Trophoblast cell (in vitro differentiated cells and primary cell): ENCODE results near the gene F2RL2.

Source experiments
- DNase-seq, 2 donors: peaks; one replicate each; pipeline ENCODE4 v3.0.0-alpha.2; 2016
- H2AFZ ChIP-seq: 2 replicates; pipeline ENCODE4 v1.6.1; 2013; ENCODE audit warnings: low read length, moderate library complexity, mild to moderate bottlenecking; ENCODE audit not compliant: insufficient read depth, poor library complexity
- H2AK5ac ChIP-seq: 2 replicates; pipeline ENCODE4 v1.6.1; 2013; ENCODE audit warnings: mild to moderate bottlenecking, low read length
- H2BK120ac ChIP-seq: 2 replicates; pipeline ENCODE4 v1.6.1; 2013; ENCODE audit warnings: low read length, mild to moderate bottlenecking, moderate library complexity; ENCODE audit not compliant: insufficient read depth, poor library complexity
- H2BK12ac ChIP-seq: 2 replicates; pipeline ENCODE4 v1.6.1; 2013; ENCODE audit warnings: mild to moderate bottlenecking, low read length, moderate library complexity
- H2BK5ac ChIP-seq: 2 replicates; pipeline ENCODE4 v1.6.1; 2013; ENCODE audit warnings: low read length, low read depth, moderate library complexity, mild to moderate bottlenecking; ENCODE audit not compliant: poor library complexity
- H3K14ac ChIP-seq: 2 replicates; pipeline ENCODE4 v1.6.1; 2013; ENCODE audit warnings: mild to moderate bottlenecking, low read length
- H3K18ac ChIP-seq: 2 replicates; pipeline ENCODE4 v1.6.1; 2013; ENCODE audit warnings: mild to moderate bottlenecking, low read length
- H3K23ac ChIP-seq: 2 replicates; pipeline ENCODE4 v1.6.1; 2013; ENCODE audit warnings: low read length
- H3K27ac ChIP-seq: 2 replicates; pipeline ENCODE4 v1.5.1; 2013; ENCODE audit warnings: low read depth, mild to moderate bottlenecking, inconsistent platforms, low read length, moderate library complexity
- H3K27me3 ChIP-seq: 2 replicates; pipeline ENCODE4 v1.6.1; 2013; ENCODE audit warnings: inconsistent platforms, mild to moderate bottlenecking, low read length, moderate library complexity; ENCODE audit not compliant: insufficient read depth
- H3K36me3 ChIP-seq, 2 experiments: 1 replicate in 1 of 2; 2 replicates in 1 of 2; pipeline ENCODE4 v1.6.1; 2013; ENCODE audit warnings: low read length in 2 of 2, mild to moderate bottlenecking in 2 of 2, moderate library complexity in 1 of 2; ENCODE audit not compliant: insufficient read depth in 2 of 2, control insufficient read depth in 1 of 2
- H3K4ac ChIP-seq: 2 replicates; pipeline ENCODE4 v1.6.1; 2013; ENCODE audit warnings: low read depth, mild to moderate bottlenecking, low read length, moderate library complexity
- H3K4me1 ChIP-seq, 2 experiments: 1 replicate in 1 of 2; 2 replicates in 1 of 2; pipeline ENCODE4 v1.6.1; 2013; ENCODE audit warnings: low read length in 2 of 2, mild to moderate bottlenecking in 2 of 2, moderate library complexity in 1 of 2; ENCODE audit not compliant: insufficient read depth in 2 of 2, control insufficient read depth in 1 of 2
- H3K4me2 ChIP-seq: 2 replicates; pipeline ENCODE4 v1.6.1; 2013; ENCODE audit warnings: inconsistent platforms, mild to moderate bottlenecking, low read length, moderate library complexity
- H3K4me3 ChIP-seq: 2 replicates; pipeline ENCODE4 v1.5.1; 2013; ENCODE audit warnings: mild to moderate bottlenecking, low read depth, low read length, inconsistent platforms
- H3K79me1 ChIP-seq: one replicate; pipeline ENCODE4 v1.6.1; 2013; ENCODE audit warnings: low read length
- H3K79me2 ChIP-seq: 2 replicates; pipeline ENCODE4 v1.6.1; 2013; ENCODE audit warnings: low read length, mild to moderate bottlenecking; ENCODE audit not compliant: control insufficient read depth, insufficient read depth, poor library complexity
- H3K9ac ChIP-seq: 2 replicates; pipeline ENCODE4 v1.6.1; 2013; ENCODE audit warnings: mild to moderate bottlenecking, low read length
- H3K9me3 ChIP-seq: 2 replicates; pipeline ENCODE4 v1.6.1; 2013; ENCODE audit warnings: low read depth, mild to moderate bottlenecking, control low read depth, inconsistent platforms, low read length; ENCODE audit not compliant: insufficient read depth
- H4K12ac ChIP-seq: 2 replicates; pipeline ENCODE4 v1.6.1; 2013; ENCODE audit warnings: low read depth, mild to moderate bottlenecking, low read length, moderate library complexity
- H4K8ac ChIP-seq: 2 replicates; pipeline ENCODE4 v1.6.1; 2013; ENCODE audit warnings: low read depth, mild to moderate bottlenecking, low read length, moderate library complexity
- H4K91ac ChIP-seq: one replicate; pipeline ENCODE4 v1.6.1; 2013; ENCODE audit warnings: low read depth, mild to moderate bottlenecking, low read length, moderate library complexity
- WGBS: extraction: QIAGEN DNeasy Blood & Tissue Kit; methylation state at CpG from one replicate; pipeline ENCODE4 v1.1.7; 2013; ENCODE audit warnings: missing lambda C conversion rate; ENCODE audit not compliant: insufficient read length, insufficient coverage; ENCODE audit errors: extremely low coverage; 5-methylcytosine and 5-hydroxymethylcytosine counted together

Gene F2RL2

GRCh38 chr5:76570153-76570552 lies 53.0 kb downstream of the F2RL2 start:
- Histone ChIP-seq H2BK12ac (no peak overlapping the region), H3K18ac (no peak overlapping the region), H3K4ac (no peak overlapping the region), H3K4me2 (no peak overlapping the region), H2BK120ac (no peak overlapping the region), H3K9ac (no peak overlapping the region), H3K9me3 (no peaks in the 10 kb centered on the region), H3K27me3 (no peaks in the 10 kb centered on the region), H4K8ac (no peak overlapping the region), H2AK5ac (no peak overlapping the region), H2BK5ac (no peak overlapping the region), H3K36me3 (no peaks in the 10 kb centered on the region), H3K79me2 (no peaks in the 10 kb centered on the region), H3K4me1 (no peaks in the 10 kb centered on the region), H3K23ac (no peak overlapping the region), H3K4me3 (no peak overlapping the region), H2AFZ (no peak overlapping the region), H3K14ac (no peak overlapping the region), H4K12ac (no peak overlapping the region), H3K27ac (no peak overlapping the region), H4K91ac (no peak overlapping the region), H3K79me1 (no peaks in the 10 kb centered on the region)
- no CpG with 5 or more reads among the region's 4 CpGs for WGBS
- DNase-seq: no peak
